ENCODE measurements around the gene LRRC74B.
"Not testable (repeated sequence)": the region's sequence is repeated elsewhere in the genome, so short reads cannot be mapped to it uniquely, and the experiment has no call there.

LRRC74B gene

DNA sequence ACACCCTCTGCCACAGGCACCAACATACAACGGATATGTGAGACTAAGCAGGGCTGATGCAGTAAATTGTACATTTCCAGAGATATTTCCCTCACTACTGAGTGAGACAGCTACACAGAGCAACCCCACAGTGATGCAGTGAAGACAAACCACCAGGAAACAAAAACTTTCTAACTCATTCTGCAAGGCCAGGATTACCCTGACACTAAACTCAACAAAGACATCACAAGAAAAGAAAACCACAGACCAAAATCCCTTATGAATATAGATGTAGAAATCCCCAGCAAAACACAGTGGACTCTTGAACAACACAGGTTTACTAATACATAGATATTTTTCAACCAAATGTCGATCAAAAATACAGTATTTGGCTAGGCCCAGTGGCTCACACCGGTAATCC lies 11.9 kb upstream of the LRRC74B start:
- TF ChIP-seq, protein P1, sequence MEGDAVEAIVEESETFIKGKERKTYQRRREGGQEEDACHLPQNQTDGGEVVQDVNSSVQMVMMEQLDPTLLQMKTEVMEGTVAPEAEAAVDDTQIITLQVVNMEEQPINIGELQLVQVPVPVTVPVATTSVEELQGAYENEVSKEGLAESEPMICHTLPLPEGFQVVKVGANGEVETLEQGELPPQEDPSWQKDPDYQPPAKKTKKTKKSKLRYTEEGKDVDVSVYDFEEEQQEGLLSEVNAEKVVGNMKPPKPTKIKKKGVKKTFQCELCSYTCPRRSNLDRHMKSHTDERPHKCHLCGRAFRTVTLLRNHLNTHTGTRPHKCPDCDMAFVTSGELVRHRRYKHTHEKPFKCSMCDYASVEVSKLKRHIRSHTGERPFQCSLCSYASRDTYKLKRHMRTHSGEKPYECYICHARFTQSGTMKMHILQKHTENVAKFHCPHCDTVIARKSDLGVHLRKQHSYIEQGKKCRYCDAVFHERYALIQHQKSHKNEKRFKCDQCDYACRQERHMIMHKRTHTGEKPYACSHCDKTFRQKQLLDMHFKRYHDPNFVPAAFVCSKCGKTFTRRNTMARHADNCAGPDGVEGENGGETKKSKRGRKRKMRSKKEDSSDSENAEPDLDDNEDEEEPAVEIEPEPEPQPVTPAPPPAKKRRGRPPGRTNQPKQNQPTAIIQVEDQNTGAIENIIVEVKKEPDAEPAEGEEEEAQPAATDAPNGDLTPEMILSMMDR (IDR thresholded peaks at IDR 0.05; ENCODE audit: control insufficient read depth, extremely low read depth, insufficient read depth) = no peak
- no peak for DNase-seq (ENCODE audit: low read depth)
- H3K4me3 ChIP-seq (ENCODE audit: low read depth, low read length) = no peak overlapping the region

DNA sequence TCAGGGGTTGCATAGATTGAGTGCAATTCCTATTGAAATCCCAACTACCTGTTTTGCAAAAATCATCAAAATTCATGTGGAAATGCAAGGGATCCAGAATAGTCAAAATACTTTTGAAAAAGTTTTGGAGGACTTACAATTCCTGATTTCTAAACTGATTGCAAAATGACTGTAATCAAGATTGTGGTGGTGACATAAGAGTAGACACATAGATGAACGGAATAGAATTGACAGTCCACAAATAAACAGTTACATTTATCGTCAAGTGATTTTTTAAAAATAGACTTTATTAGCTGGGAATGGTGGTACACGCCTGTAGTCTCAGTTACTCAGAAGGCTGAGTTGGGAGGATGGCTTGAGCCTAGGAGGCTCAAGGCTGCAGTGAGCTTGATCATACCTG lies 10.8 kb upstream of the LRRC74B start:
- TF ChIP-seq, protein P1 (IDR thresholded peaks at IDR 0.05; ENCODE audit: control insufficient read depth, extremely low read depth, insufficient read depth) = no peak
- no peak for DNase-seq (ENCODE audit: low read depth)
- no peak overlapping the region for H3K4me3 ChIP-seq (ENCODE audit: low read depth, low read length)

DNA sequence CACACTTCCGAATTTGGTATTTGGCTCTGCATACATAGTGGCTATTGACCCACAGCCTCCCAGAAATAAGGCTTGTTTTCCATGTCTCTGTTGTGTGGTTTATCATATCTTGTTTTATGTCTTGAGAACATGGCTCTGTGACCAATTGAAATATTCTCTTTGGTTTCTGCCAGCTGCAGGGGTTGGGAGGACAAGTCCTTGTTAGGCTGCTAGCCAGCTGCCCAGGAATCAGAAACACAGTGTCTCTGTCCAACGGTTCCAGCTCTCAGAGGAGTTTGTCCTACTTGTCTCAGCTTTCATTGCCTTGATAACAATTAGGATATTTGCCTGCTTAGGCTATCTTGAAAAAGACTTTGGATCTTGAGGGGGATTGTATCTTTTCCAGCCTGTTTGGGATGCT lies 7.3 kb upstream of the LRRC74B start:
- TF ChIP-seq, protein P1 (IDR thresholded peaks at IDR 0.05; ENCODE audit: control insufficient read depth, extremely low read depth, insufficient read depth) = no peak
- no peak for DNase-seq (ENCODE audit: low read depth)
- H3K4me3 ChIP-seq (ENCODE audit: low read depth, low read length) = no peak overlapping the region

- not testable (repeated sequence) for DNase-seq (ENCODE audit: low read depth); H3K4me3 ChIP-seq (ENCODE audit: low read depth, low read length)
Observed at GRCh38 chr22:21039158-21039557, 6.6 kb upstream of the LRRC74B start.

DNA sequence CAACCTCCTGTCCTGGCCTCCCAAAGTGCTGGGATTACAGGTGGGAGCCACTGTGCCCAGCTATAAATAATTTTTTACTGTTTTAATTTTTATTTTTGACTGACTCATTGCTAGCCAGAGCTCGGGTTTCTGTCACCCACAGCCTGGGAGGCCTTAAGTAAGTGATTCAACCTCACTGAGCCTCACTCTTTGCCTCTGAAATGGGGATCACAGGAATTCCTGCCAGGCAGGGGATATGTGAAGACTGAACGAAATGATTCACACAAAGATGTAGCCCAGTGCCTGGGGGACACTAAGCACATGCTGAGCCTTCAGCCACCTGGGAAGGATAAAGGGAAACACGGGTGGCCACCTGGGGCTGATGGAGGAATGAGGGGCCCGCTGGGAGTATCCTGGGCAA lies 3.8 kb upstream of the LRRC74B start:
- TF ChIP-seq, protein P1 (IDR thresholded peaks at IDR 0.05; ENCODE audit: control insufficient read depth, extremely low read depth, insufficient read depth) = no peak
- no peak for DNase-seq (ENCODE audit: low read depth)
- H3K4me3 ChIP-seq (ENCODE audit: low read depth, low read length) = no peak overlapping the region

- DNase-seq (ENCODE audit: low read depth) = no peak
- TF ChIP-seq, protein P1 (IDR thresholded peaks at IDR 0.05; ENCODE audit: control insufficient read depth, extremely low read depth, insufficient read depth) = no peak
- no peak overlapping the region for H3K4me3 ChIP-seq (ENCODE audit: low read depth, low read length)
Observed at GRCh38 chr22:21042978-21043859, 2.5 kb upstream of the LRRC74B start.

- TF ChIP-seq, protein P1 (IDR thresholded peaks at IDR 0.05; ENCODE audit: control insufficient read depth, extremely low read depth, insufficient read depth) = no peak
- no peak for DNase-seq (ENCODE audit: low read depth)
- no peak overlapping the region for H3K4me3 ChIP-seq (ENCODE audit: low read depth, low read length)
Observed at GRCh38 chr22:21043860-21044535, 1.7 kb upstream of the LRRC74B start.

Measured in LNCaP clone FGC (cell line).